Type B pancreatic cell (in vitro differentiated cells): ENCODE results near the gene ZSCAN5B. TPM values are rescaled to one million over a fixed set of nuclear protein-coding genes. Genes with fewer than 3 reads are reported as not detected.

Experiments
- DNase-seq: peaks from one replicate; pipeline ENCODE4 v3.0.0; 2021; ENCODE audit warnings: mixed read lengths; ENCODE audit not compliant: unreplicated experiment; ENCODE audit errors: extremely low spot score
- H3K27ac Mint-ChIP-seq: 2 replicates; pipeline ENCODE4 v1.8.0; 2021; ENCODE audit warnings: mild to moderate bottlenecking, mixed read lengths
- H3K27me3 Mint-ChIP-seq: 2 replicates; pipeline ENCODE4 v1.8.0; 2021; ENCODE audit warnings: mixed read lengths
- H3K36me3 Mint-ChIP-seq: 2 replicates; pipeline ENCODE4 v1.8.0; 2021; ENCODE audit warnings: mixed read lengths
- H3K4me1 Mint-ChIP-seq: one replicate; pipeline ENCODE4 v1.8.0; 2021; ENCODE audit warnings: mixed read lengths; ENCODE audit not compliant: unreplicated experiment
- H3K4me3 Mint-ChIP-seq: 2 replicates; pipeline ENCODE4 v1.8.0; 2021; ENCODE audit warnings: mild to moderate bottlenecking, mixed read lengths
- H3K9me3 Mint-ChIP-seq: 2 replicates; pipeline ENCODE4 v1.8.0; 2021; ENCODE audit warnings: mixed read lengths
- total RNA-seq: library from RNA; stranded (reverse); gene quantifications from 2 replicates; pipeline ENCODE4 v1.2.1, GENCODE V29; 2021; ENCODE audit warnings: low replicate concordance
- TF ChIP-seq, protein P1 (sequence below): fragments of 200-600 bp; sonication (generic); conservative IDR thresholded peaks from 2 replicates; pipeline ENCODE4 v1.5.0; 2021; ENCODE audit warnings: antibody characterized with exemption, mild to moderate bottlenecking

Gene ZSCAN5B
- total RNA-seq, 1 donor from 2014 or later = not detected

DNA sequence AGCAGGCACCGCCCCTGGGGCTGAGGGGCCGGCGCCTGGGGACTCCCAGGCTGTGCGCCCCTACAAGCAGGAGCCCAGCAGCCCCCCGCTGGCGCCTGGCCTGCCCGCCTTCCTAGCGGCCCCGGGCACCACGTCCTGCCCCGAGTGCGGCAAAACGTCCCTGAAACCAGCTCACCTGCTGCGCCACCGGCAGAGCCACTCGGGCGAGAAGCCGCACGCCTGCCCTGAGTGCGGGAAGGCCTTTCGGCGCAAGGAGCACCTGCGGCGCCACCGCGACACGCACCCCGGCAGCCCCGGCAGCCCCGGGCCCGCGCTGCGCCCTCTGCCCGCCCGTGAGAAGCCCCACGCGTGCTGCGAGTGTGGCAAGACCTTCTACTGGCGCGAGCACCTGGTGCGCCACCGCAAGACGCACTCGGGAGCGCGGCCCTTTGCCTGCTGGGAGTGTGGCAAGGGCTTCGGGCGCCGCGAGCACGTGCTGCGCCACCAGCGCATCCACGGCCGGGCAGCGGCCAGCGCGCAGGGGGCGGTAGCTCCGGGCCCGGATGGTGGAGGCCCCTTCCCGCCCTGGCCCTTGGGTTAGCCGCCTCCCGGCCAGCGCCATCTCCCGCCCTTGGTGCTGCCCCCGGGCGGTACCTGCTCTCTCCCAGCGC, 37.8 kb downstream of the ZSCAN5B start:
- Mint-ChIP-seq H3K36me3 (peaks cover 19% of the 10 kb centered on the region), H3K4me1 (no peaks in the 10 kb centered on the region), H3K27me3 (peaks cover 3% of the 10 kb centered on the region), H3K9me3 (no peaks in the 10 kb centered on the region), H3K4me3 (no peak overlapping the region), H3K27ac (no peak overlapping the region)
- no peak for DNase-seq
- TF ChIP-seq, protein P1, sequence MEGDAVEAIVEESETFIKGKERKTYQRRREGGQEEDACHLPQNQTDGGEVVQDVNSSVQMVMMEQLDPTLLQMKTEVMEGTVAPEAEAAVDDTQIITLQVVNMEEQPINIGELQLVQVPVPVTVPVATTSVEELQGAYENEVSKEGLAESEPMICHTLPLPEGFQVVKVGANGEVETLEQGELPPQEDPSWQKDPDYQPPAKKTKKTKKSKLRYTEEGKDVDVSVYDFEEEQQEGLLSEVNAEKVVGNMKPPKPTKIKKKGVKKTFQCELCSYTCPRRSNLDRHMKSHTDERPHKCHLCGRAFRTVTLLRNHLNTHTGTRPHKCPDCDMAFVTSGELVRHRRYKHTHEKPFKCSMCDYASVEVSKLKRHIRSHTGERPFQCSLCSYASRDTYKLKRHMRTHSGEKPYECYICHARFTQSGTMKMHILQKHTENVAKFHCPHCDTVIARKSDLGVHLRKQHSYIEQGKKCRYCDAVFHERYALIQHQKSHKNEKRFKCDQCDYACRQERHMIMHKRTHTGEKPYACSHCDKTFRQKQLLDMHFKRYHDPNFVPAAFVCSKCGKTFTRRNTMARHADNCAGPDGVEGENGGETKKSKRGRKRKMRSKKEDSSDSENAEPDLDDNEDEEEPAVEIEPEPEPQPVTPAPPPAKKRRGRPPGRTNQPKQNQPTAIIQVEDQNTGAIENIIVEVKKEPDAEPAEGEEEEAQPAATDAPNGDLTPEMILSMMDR = no peak

DNA sequence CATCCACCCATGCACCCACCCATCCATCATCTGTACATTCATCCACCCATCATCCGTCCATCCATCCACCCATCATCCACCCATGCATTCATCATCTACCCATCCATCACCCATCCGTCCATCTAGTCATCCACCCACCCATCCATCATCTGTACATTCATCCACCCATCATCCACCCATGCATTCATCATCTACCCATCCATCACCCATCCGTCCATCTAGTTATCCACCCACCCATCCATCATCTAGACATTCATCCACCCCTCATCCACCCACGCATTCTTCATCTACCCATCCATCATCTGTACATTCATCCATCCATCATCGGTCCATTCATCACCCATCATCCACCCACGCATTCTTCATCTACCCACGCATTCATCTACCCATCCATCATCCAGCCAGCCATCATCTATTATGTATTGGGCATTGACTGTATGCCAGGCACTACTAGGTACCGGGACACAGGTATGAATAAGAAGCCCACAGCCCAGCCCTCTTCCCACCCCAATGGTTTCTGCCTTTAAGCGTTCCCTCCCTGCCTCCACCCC, 38.5 kb downstream of the ZSCAN5B start:
- no peak overlapping the region for H3K27ac Mint-ChIP-seq
- no peaks in the 10 kb centered on the region for H3K4me1 Mint-ChIP-seq
- H3K27me3 Mint-ChIP-seq = peaks cover 3% of the 10 kb centered on the region
- peaks cover 19% of the 10 kb centered on the region for H3K36me3 Mint-ChIP-seq
- TF ChIP-seq, protein P1 = no peak
- no peaks in the 10 kb centered on the region for H3K9me3 Mint-ChIP-seq
- DNase-seq = no peak
- H3K4me3 Mint-ChIP-seq = no peak overlapping the region

DNA sequence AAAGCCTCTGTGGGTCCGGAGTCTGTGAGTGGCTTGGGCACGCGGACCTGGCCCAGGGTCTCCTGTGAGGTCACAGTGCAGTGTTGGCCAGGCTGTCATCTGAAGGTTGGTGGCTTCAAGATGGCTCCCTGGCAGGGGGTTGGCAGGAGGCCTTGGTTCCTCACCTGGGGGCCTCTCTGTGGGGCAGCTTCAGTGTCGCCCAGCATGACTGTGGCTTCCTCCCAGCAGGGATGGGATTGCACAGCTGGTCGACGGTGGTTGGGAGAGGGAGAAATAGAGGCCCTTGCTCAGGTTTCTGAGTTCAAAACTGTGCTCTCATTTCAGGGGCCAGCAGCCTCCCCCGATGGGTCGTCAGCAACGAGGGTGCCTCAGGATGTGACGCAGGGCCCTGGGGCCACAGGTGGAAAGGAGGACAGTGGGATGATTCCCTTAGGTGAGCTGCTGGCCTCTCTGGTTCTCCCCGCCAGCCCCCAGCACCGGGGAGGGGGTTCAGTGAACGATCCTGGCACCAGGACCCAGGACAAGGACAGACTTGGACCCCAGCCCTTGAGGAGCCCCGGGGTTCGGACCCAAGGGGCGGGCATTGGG, 39.3 kb downstream of the ZSCAN5B start:
- DNase-seq = no peak
- peaks cover 3% of the 10 kb centered on the region for H3K27me3 Mint-ChIP-seq
- TF ChIP-seq, protein P1 = no peak
- peaks cover 8% of the 10 kb centered on the region for H3K4me1 Mint-ChIP-seq
- no peak overlapping the region for H3K27ac Mint-ChIP-seq
- H3K9me3 Mint-ChIP-seq = no peaks in the 10 kb centered on the region
- no peak overlapping the region for H3K4me3 Mint-ChIP-seq
- peaks cover 27% of the 10 kb centered on the region for H3K36me3 Mint-ChIP-seq

DNA sequence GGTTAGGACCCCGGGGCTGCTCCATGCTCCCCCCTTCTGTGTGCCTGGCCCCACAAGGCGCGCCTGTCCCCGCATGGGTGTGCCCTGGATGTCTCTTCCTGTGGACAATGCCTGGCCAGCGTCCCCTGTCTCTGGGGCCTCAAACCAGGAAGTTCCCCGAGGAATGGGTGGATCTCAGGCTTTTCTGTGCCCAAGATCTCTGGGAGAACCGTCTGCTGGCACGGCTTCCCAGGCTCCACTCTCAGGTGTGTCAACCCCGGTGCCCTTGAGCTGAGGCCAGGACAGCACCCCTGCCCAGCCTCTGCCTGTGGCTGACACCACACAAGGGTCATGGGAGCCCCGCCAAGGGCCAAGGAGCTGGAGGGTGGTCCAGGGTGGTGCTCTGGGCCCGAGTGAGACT, 40.8 kb downstream of the ZSCAN5B start:
- Mint-ChIP-seq H3K27me3 (peaks cover 3% of the 10 kb centered on the region), H3K4me1 (peaks cover 17% of the 10 kb centered on the region), H3K9me3 (no peaks in the 10 kb centered on the region), H3K4me3 (no peak overlapping the region), H3K36me3 (peaks cover 27% of the 10 kb centered on the region), H3K27ac (no peak overlapping the region)
- TF ChIP-seq, protein P1 = no peak
- no peak for DNase-seq

DNA sequence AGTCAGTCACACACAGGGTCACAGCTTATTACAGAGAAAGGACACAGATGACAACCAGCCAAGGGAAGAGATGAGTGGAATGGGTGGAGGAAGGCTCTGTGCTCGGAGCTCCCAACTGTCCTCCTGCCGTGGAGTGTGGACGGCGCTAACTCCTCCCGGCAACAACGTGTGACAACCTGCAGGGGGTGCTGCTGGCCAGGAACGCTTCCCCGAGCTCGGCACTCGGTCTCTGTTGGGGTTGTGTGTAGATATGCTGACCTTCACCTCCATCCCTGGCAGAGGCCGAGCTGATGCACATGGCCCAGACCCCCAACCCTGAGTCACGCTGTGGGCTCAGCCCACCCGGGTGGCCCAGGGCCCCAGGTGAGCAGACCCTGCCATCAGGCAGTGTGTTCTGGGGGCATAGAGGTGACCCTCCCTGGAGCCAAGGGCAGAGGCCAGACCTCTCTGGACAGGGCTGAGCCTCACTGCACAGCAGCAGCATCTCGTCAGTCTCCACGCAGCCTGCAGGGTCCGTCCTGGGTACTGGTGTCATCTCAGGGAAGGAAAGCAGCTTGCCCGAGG, 42.4 kb downstream of the ZSCAN5B start:
- peaks cover 17% of the 10 kb centered on the region for H3K4me1 Mint-ChIP-seq
- no peak overlapping the region for H3K4me3 Mint-ChIP-seq
- no peak for DNase-seq
- H3K27ac Mint-ChIP-seq = no peak overlapping the region
- H3K27me3 Mint-ChIP-seq = peaks cover 3% of the 10 kb centered on the region
- H3K36me3 Mint-ChIP-seq = peaks cover 31% of the 10 kb centered on the region
- TF ChIP-seq, protein P1 = peak; percentile 60
- H3K9me3 Mint-ChIP-seq = no peaks in the 10 kb centered on the region
